ENCODE measurements around the gene SMYD2.

- TF ChIP-seq POLR2A (IDR thresholded peaks at IDR 0.05; ENCODE audit: low read depth, low read length) (no peak), POLR2AphosphoS5 (IDR thresholded peaks at IDR 0.05; ENCODE audit: low read depth, low read length) (no peak), TAF1 (IDR thresholded peaks at IDR 0.05; ENCODE audit: low read depth, low read length) (no peak), PAX5 (IDR thresholded peaks at IDR 0.05; ENCODE audit: insufficient read depth, low read length, severe bottlenecking) (no peak), SPI1 (IDR thresholded peaks at IDR 0.05; ENCODE audit: low read depth, low read length) (no peak), POU2F2 (IDR thresholded peaks at IDR 0.05; ENCODE audit: low read depth, low read length) (no peak)
Observed at GRCh38 chr1:214244841-214245240, 36.1 kb upstream of the SMYD2 start.
